Esophagus (tissue), 2 donors: ENCODE measurements around the gene TMA7. TPM values are rescaled to one million over a fixed set of nuclear protein-coding genes. Genes with fewer than 3 reads are reported as not detected.

Experiments used
- H3K27ac ChIP-seq, 2 donors: one replicate each; pipeline ENCODE4 v1.5.1; 2013; ENCODE audit warnings: low read depth in 2 of 2, mild to moderate bottlenecking in 2 of 2, inconsistent platforms in 1 of 2, low read length in 1 of 2, moderate library complexity in 1 of 2
- H3K27me3 ChIP-seq, 2 donors: one replicate each; pipeline ENCODE4 v1.6.1; 2013; ENCODE audit warnings: low read length in 2 of 2, control low read depth in 1 of 2, mild to moderate bottlenecking in 1 of 2; ENCODE audit not compliant: insufficient read depth in 2 of 2, control insufficient read depth in 1 of 2
- H3K36me3 ChIP-seq, 2 donors: one replicate each; pipeline ENCODE4 v1.6.1; 2013; ENCODE audit warnings: low read length in 1 of 2; ENCODE audit not compliant: control insufficient read depth in 2 of 2, insufficient read depth in 2 of 2
- H3K4me1 ChIP-seq, 2 donors: one replicate each; pipeline ENCODE4 v1.6.1; 2013; ENCODE audit warnings: low read length in 1 of 2; ENCODE audit not compliant: control insufficient read depth in 2 of 2, insufficient read depth in 2 of 2
- H3K4me3 ChIP-seq, 2 donors: one replicate each; pipeline ENCODE4 v1.5.1; 2013; ENCODE audit warnings: low read length in 2 of 2, mild to moderate bottlenecking in 2 of 2, low read depth in 1 of 2, moderate library complexity in 1 of 2
- H3K9me3 ChIP-seq, 2 donors: one replicate each; pipeline ENCODE4 v1.6.1; 2013; ENCODE audit warnings: mild to moderate bottlenecking in 2 of 2, low read depth in 1 of 2, low read length in 1 of 2, moderate library complexity in 1 of 2; ENCODE audit not compliant: control insufficient read depth in 2 of 2, insufficient read depth in 1 of 2
- WGBS, 2 donors: extraction: QIAGEN DNeasy Blood & Tissue Kit; methylation state at CpG; one replicate each; pipeline ENCODE4 v1.1.7; 2013; 5-methylcytosine and 5-hydroxymethylcytosine counted together
- polyA plus RNA-seq, 2 donors: library from polyadenylated mRNA; stranded (reverse); fragments of 200-250 nt; gene quantifications; one replicate each; pipeline ENCODE4 v1.2.3, GENCODE V29; 2013
- donor health status: healthy with polysubstance abuse.
- donor health status: Bipolar disorder and iron deficiency.

TMA7 gene
- polyA plus RNA-seq, 2 donors = 364 to 613 TPM

DNA sequence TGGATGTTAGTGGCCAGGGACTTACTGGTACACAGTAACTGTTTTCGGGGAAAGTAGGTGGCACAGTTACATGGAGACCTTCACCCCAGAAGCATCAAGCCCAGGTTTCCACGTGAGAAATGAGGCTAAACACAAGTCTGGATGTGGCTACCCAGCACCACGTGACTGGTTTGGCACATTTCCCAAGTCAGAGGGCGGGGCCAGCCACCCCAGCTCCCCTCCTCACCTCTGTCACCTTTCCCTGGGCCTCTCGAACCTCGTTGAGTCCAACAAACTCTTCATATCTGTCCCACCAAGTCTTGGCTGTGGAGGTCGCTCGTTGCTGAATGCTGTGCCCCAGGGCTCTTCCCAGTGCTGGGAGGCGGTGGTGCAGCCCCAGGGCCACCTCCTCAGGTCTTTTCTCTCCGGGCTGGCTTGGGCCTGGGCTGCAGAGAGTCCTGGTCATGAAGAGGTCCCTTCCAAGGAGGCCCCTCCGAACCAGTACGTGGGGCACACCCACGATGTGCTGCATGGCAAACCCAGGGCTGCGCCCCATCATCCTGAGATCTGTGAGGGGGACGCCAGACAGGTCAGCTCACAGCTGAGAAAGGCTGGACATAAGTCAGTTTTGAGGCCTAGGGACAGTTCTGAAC is 5.3 kb upstream of the TMA7 start:
- Histone ChIP-seq H3K9me3 (no peaks in the 10 kb centered on the region), H3K36me3 (peaks cover 0 to 3% of the 10 kb centered on the region in 2 donors), H3K27me3 (no peaks in the 10 kb centered on the region), H3K4me1 (peaks cover 7 to 46% of the 10 kb centered on the region in 2 donors), H3K27ac (peak overlapping the region; percentile 96 to 97), H3K4me3 (no peak overlapping the region)
- 58 to 60% methylated on average over 15 of the region's 15 CpGs for WGBS, 2 donors

GRCh38 chr3:48435223-48435595 is 4.8 kb upstream of the TMA7 start:
- no peak overlapping the region for H3K4me3 ChIP-seq
- no peaks in the 10 kb centered on the region for H3K27me3 ChIP-seq
- peaks cover 5 to 46% of the 10 kb centered on the region in 2 donors for H3K4me1 ChIP-seq
- H3K36me3 ChIP-seq = peaks cover 0 to 3% of the 10 kb centered on the region in 2 donors
- 84 to 92% methylated on average over 4 of the region's 4 CpGs for WGBS, 2 donors
- H3K27ac ChIP-seq = peak overlapping the region; percentile 96 to 97
- no peaks in the 10 kb centered on the region for H3K9me3 ChIP-seq

- Histone ChIP-seq H3K4me3 (no peak overlapping the region), H3K36me3 (peaks cover 0 to 3% of the 10 kb centered on the region in 2 donors), H3K27me3 (no peaks in the 10 kb centered on the region), H3K9me3 (no peaks in the 10 kb centered on the region), H3K4me1 (peaks cover 3 to 40% of the 10 kb centered on the region in 2 donors), H3K27ac (peak overlapping the region; percentile 47 to 97)
- 35% methylated on average over 7 of the region's 7 CpGs for WGBS, 2 donors
These were observed 4.1 kb upstream of the TMA7 start for GRCh38 chr3:48435774-48436476.

DNA sequence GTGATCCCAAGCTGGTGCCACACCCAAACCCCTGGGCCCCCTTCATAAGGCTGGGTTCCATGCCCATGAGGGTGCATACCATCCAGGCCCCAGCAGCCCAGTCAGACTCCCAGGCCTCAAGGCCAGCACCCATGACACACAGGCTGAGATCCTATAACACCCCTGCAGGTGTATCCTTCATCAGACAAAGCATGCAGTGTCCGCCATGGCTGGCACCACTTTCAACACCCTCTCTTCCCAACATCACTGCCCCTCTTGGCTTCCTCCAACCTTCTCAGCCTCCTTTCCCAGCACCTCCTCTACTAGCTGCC is 3.6 kb upstream of the TMA7 start:
- Histone ChIP-seq H3K27me3 (no peaks in the 10 kb centered on the region), H3K4me1 (peaks cover 0 to 35% of the 10 kb centered on the region in 2 donors), H3K9me3 (no peaks in the 10 kb centered on the region), H3K4me3 (no peak overlapping the region), H3K27ac (peak overlapping the region in 1 of 2 donors; percentile 57), H3K36me3 (peaks cover 0 to 3% of the 10 kb centered on the region in 2 donors)
- WGBS, 2 donors = 15 to 68% methylated on average over 1 of the region's 1 CpG

- WGBS, 2 donors = 84% methylated on average over 7 of the region's 7 CpGs
These were observed 3.2 kb upstream of the TMA7 start for GRCh38 chr3:48436855-48437254.

GRCh38 chr3:48437812-48438211 is 2.2 kb upstream of the TMA7 start:
- peaks cover 3% of the 10 kb centered on the region in 2 donors for H3K36me3 ChIP-seq
- 77 to 87% methylated on average over 4 of the region's 4 CpGs for WGBS, 2 donors
- H3K27ac ChIP-seq = no peak overlapping the region
- no peaks in the 10 kb centered on the region for H3K27me3 ChIP-seq
- H3K4me1 ChIP-seq = peaks cover 0 to 24% of the 10 kb centered on the region in 2 donors
- no peaks in the 10 kb centered on the region for H3K9me3 ChIP-seq
- no peak overlapping the region for H3K4me3 ChIP-seq

More at GRCh38 chr3:48436855-48437254, 3.2 kb upstream of the TMA7 start:
- no peaks in the 10 kb centered on the region for H3K27me3 ChIP-seq
- peaks cover 0 to 3% of the 10 kb centered on the region in 2 donors for H3K36me3 ChIP-seq
- H3K4me1 ChIP-seq = peaks cover 0 to 31% of the 10 kb centered on the region in 2 donors
- no peaks in the 10 kb centered on the region for H3K9me3 ChIP-seq
- H3K27ac ChIP-seq = peak overlapping the region in 1 of 2 donors; percentile 57
- no peak overlapping the region for H3K4me3 ChIP-seq

- Histone ChIP-seq H3K27me3 (no peaks in the 10 kb centered on the region), H3K4me3 (peak overlapping the region; percentile 66 to 84), H3K36me3 (peaks cover 3 to 12% of the 10 kb centered on the region in 2 donors), H3K9me3 (no peaks in the 10 kb centered on the region), H3K27ac (peak overlapping the region; percentile 95 to 96), H3K4me1 (peaks cover under 1 to 2% of the 10 kb centered on the region in 2 donors)
- WGBS, 2 donors = 1 to 2% methylated on average over 21 of the region's 21 CpGs
These were observed 517 bp downstream of the TMA7 start for GRCh38 chr3:48440590-48440958.

- peaks cover 0 to 12% of the 10 kb centered on the region in 2 donors for H3K36me3 ChIP-seq
- H3K27me3 ChIP-seq = no peaks in the 10 kb centered on the region
- 66 to 70% methylated on average over 6 of the region's 6 CpGs for WGBS, 2 donors
- H3K9me3 ChIP-seq = no peaks in the 10 kb centered on the region
- H3K4me3 ChIP-seq = no peak overlapping the region
- H3K27ac ChIP-seq = peak overlapping the region in 1 of 2 donors; percentile 3
- H3K4me1 ChIP-seq = peaks cover 0 to 2% of the 10 kb centered on the region in 2 donors
These were observed 1.9 kb downstream of the TMA7 start for GRCh38 chr3:48441940-48442339.

DNA sequence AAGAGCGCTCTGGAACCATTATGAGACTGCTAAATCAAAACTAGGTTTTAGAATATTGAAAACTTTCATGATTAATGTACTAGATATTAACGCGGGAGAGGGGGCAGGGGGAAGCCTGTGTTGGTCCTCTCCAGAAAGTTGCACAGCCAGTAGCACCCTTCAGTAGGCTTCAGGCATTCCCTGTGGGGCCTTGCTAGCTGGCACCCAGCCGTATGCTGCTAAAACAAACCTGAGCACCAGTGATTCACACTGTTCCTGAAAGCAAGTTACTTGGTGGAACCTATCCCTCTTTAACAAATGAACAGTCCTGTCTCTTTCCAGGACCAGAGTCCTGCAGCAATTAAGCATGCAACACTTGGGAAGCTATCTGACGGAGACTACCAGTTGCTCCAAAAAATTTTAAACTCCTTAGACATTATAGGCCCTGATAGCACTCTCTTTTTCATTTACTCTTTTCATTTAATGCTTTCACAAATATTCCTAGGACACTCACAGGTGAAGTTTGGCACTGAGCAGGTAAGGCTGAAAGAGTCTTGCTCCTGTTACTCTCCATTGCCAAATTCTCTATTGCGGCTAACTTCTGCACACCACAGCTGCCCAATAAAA is 5.3 kb downstream of the TMA7 start:
- Histone ChIP-seq H3K36me3 (peaks cover 0 to 12% of the 10 kb centered on the region in 2 donors), H3K9me3 (no peaks in the 10 kb centered on the region), H3K4me1 (peaks cover 0 to 2% of the 10 kb centered on the region in 2 donors), H3K27me3 (no peaks in the 10 kb centered on the region), H3K27ac (peak overlapping the region; percentile 91 to 92), H3K4me3 (no peak overlapping the region)
- WGBS, 2 donors = 57 to 68% methylated on average over 6 of the region's 6 CpGs
